Measurements from ENCODE around the gene TSFM. TPM values are rescaled to one million over a fixed set of nuclear protein-coding genes. Genes with fewer than 3 reads are reported as not detected.

Gene TSFM
- total RNA-seq, 1 experiment from 2014 or later: 53.2 TPM

DNA sequence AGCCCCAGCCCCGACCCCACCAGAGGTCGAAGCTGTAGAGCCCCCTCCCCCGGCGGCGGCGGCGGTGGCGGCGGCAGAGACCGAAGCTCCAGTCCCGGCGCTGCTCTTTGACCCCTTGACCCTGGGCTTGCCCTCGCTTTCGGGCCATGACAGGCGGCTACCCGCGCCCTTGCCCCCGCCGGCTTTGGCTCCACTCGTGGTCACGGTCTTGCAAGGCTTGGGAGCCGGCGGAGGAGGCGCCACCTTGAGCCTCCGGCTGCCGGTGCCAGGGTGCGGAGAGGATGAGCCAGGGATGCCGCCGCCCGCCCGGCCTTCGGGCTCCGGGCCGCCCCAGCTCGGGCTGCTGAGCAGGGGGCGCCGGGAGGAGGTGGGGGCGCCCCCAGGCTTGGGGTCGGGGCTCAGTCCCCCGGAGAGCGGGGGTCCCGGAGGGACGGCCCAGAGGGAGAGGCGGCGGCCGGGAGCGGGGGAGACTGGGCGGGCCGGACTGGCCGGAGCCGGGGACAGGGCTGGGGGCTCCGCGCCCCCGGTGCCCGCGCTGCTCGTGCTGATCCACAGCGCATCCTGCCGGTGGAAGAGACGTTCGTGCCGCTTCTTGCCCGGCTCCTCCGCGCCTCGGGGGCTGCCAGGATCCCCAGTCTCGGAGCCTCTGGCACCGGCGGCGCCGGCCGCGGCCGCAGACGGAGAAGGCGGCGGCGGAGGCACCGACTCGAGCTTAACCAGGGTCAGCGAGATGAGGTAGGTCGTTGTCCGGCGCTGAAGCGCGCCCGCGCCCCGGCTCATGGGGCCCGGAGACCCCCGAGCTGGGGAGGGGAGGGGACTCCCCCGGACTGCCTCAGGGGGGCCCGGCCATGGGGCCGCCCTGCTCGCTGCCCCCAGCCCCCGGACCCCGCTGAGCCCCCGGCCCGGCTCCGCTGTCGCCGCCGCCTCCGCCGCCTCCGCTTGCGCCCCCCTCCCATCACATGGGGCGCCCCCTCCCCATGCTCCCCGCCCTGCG is 44.8 kb upstream of the TSFM start:
- no peak overlapping the region for H2AFZ ChIP-seq (ENCODE audit: low read depth, low read length, poor library complexity, severe bottlenecking)
- H3K4me2 ChIP-seq (ENCODE audit: low read length): no peak overlapping the region
- no peak overlapping the region for H3K9ac ChIP-seq (ENCODE audit: low read length)
- no peaks in the 10 kb centered on the region for H4K20me1 ChIP-seq (ENCODE audit: insufficient read depth)
- POLR2A ChIA-PET: no interaction called here
- ATAC-seq (no peak), DNase-seq (ENCODE audit: low read depth, low spot score) (no peak)
- no peaks in the 10 kb centered on the region for H3K79me2 ChIP-seq (ENCODE audit: insufficient read depth, low read length)
- TF ChIP-seq RAD21 (IDR thresholded peaks at IDR 0.05; ENCODE audit: low read depth) (no peak), EZH2 (IDR thresholded peaks at IDR 0.05) (no peak), CTCF (IDR thresholded peaks at IDR 0.05 in 2 of 3, conservative IDR thresholded peaks at IDR 0.05 in 1 of 3; ENCODE audit: borderline replicate concordance in 1 of 3, insufficient read depth in 1 of 3, low read depth in 2 of 3, low read length in 2 of 3) (no peak), CBX3 (IDR thresholded peaks at IDR 0.05; ENCODE audit: low read depth) (no peak), CEBPB (IDR thresholded peaks at IDR 0.05; ENCODE audit: low read depth) (no peak), ZFX (IDR thresholded peaks at IDR 0.05) (no peak), EZH2phosphoT487 (IDR thresholded peaks at IDR 0.05; ENCODE audit: borderline replicate concordance) (no peak), SIN3A (IDR thresholded peaks at IDR 0.05; ENCODE audit: low read depth) (no peak), ZNF274 (IDR thresholded peaks at IDR 0.05; ENCODE audit: low read depth, low read length) (no peak), SP1 (IDR thresholded peaks at IDR 0.05; ENCODE audit: low read depth) (no peak), POLR2A (IDR thresholded peaks at IDR 0.05; ENCODE audit: borderline replicate concordance, extremely low read depth, insufficient read depth, insufficient read length) (no peak), SRF (IDR thresholded peaks at IDR 0.05; ENCODE audit: low read depth) (no peak)
- TF ChIP-seq, protein P1, sequence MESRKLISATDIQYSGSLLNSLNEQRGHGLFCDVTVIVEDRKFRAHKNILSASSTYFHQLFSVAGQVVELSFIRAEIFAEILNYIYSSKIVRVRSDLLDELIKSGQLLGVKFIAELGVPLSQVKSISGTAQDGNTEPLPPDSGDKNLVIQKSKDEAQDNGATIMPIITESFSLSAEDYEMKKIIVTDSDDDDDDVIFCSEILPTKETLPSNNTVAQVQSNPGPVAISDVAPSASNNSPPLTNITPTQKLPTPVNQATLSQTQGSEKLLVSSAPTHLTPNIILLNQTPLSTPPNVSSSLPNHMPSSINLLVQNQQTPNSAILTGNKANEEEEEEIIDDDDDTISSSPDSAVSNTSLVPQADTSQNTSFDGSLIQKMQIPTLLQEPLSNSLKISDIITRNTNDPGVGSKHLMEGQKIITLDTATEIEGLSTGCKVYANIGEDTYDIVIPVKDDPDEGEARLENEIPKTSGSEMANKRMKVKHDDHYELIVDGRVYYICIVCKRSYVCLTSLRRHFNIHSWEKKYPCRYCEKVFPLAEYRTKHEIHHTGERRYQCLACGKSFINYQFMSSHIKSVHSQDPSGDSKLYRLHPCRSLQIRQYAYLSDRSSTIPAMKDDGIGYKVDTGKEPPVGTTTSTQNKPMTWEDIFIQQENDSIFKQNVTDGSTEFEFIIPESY (IDR thresholded peaks at IDR 0.05; ENCODE audit: extremely low read depth, insufficient replicate concordance, low read length): no peak
- TF ChIP-seq, protein P2, sequence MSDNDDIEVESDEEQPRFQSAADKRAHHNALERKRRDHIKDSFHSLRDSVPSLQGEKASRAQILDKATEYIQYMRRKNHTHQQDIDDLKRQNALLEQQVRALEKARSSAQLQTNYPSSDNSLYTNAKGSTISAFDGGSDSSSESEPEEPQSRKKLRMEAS (IDR thresholded peaks at IDR 0.05): no peak
- TF ChIP-seq, protein P3, sequence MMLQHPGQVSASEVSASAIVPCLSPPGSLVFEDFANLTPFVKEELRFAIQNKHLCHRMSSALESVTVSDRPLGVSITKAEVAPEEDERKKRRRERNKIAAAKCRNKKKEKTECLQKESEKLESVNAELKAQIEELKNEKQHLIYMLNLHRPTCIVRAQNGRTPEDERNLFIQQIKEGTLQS (IDR thresholded peaks at IDR 0.05): no peak
- H3K27ac ChIP-seq (ENCODE audit: low read depth, low read length): no peak overlapping the region
- H3K4me1 ChIP-seq (ENCODE audit: control insufficient read depth in 1 of 2, insufficient read depth in 2 of 2, low read length in 2 of 2): peaks cover 3 to 15% of the 10 kb centered on the region in 2 experiments; a peak in 3 of 4 replicates
- no peaks in the 10 kb centered on the region for H3K9me2 ChIP-seq (ENCODE audit: insufficient read depth)
- intact Hi-C loops (cut with micrococcal nuclease): no loop called here
- H3K36me3 ChIP-seq (ENCODE audit: control insufficient read depth in 1 of 2, insufficient read depth in 2 of 2, low read length in 2 of 2): peaks cover 0 to 2% of the 10 kb centered on the region in 2 experiments; a peak in 2 of 4 replicates
- BruUV-seq (replicated peaks): no TSS peak
- no peaks in the 10 kb centered on the region for H3K27me3 ChIP-seq (ENCODE audit: insufficient read depth, low read length)
- H3K9me3 ChIP-seq (ENCODE audit: control insufficient read depth in 1 of 2, insufficient read depth in 1 of 2, low read depth in 1 of 2, low read length in 2 of 2): no peaks in the 10 kb centered on the region
- no peak overlapping the region for H3K4me3 ChIP-seq (replicated peaks in 1 of 2; ENCODE audit: low read depth in 1 of 2, low read length in 2 of 2)
- CTCF ChIA-PET: no interaction called here
- RAD21 ChIA-PET (ENCODE audit: low non-redundant PET in 1 of 2, low total read pairs in 2 of 2, uncharacterized antibody in 2 of 2, unreplicated experiment in 2 of 2): no interaction called here
